GM20431 (cell line): ENCODE measurements around the gene SLC5A1.

Source experiments
- in situ Hi-C: fragments of 300-500 bp; cut with MseI, MboI; formaldehyde crosslinking; loops from one replicate; pipeline ENCODE4 v1.15.0; 2020; ENCODE audit warnings: low sequenced_read_pairs; ENCODE audit not compliant: unreplicated experiment

Gene SLC5A1

DNA sequence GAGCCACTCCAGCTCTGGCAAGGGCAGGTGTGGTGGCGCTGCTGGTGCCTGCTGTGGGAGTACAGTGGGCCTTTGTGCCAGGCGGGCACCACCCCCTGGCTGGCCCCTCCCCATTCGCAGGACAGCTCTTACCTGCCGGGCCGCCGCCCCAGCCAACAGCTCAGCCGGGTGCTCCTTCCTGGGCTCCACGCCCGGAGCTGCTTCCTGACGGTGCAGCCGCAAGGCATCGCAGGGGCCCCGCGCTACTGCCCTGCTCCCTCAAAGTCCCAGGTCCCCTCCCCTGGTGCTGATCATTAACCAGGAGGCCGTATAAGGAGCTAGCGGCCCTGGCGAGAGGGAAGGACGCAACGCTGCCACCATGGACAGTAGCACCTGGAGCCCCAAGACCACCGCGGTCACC, at the start of gene SLC5A1:
Gene SLC5A1 (plus strand): TSS at position 338 of the 400 bp plus-strand sequence. CDS start 21 bp downstream, at position 359.
- in situ Hi-C loops, result no loop called here

DNA sequence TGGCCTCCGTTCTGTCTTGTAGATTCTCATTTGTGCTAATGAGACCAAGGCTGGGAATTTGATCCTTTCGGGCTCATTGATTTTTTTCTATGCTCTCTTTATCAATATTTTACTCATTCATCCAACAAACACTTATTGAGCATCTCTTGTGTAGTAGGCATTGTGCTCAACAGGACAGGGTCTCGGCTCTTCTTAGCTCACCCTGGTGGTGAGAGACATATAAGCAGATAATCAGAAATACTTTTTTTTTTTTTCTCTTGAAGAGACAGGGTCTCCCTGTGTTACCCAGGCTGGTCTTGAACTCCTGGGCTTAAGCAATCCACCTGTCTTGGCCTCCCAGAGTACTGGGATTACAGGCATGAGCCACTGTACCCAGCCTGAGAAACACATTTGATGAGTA, 48.0 kb upstream of the SLC5A1 start:
- in situ Hi-C loops, result loop anchor here (25.0 kb wide), 2 partner anchors 267 to 467 kb away; partner anchors contain the start of genes BPIFC, FBXO7 and SLC5A4

- in situ Hi-C loops, result loop anchor here (25.0 kb wide), 2 partner anchors 266 to 466 kb away; partner anchors contain the start of genes BPIFC, FBXO7 and SLC5A4
Observed at GRCh38 chr22:31995807-31996206, 47.3 kb upstream of the SLC5A1 start.

DNA sequence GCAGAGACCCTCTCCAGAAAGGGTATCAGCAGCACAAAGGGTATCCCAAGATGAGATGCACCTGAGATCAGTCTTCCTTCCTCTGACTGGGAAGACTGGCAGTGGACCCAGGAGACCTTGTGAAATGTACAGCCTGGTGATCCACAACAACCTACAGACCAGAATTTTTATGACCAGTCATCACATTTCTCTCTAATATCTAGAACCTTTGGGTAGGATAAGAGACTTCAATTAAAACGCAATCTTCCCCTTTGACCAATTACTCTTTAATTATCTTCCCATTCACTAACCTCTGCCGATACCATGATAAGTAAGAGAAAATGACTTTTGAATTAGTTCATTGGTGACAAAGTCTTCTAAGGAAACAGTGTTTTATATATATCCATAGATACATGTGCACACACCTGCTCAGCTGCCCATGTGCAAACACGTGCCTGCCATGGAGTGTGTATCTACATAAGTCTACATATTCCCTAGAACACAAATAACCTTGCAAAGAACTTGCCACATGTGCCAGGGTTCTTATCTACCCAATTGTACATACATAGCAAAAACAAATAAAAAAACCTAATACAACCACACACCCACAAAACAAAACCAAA, 44.2 kb upstream of the SLC5A1 start:
- in situ Hi-C loops, result loop anchor here (25.0 kb wide), 2 partner anchors 263 to 463 kb away; partner anchors contain the start of genes BPIFC, FBXO7 and SLC5A4

- in situ Hi-C loops, result no loop called here
Observed at GRCh38 chr22:32000181-32000580, 42.9 kb upstream of the SLC5A1 start.

- in situ Hi-C loops, result no loop called here
Observed at GRCh38 chr22:32005453-32005852, 37.6 kb upstream of the SLC5A1 start.

GRCh38 chr22:32013200-32013599, 29.9 kb upstream of the SLC5A1 start:
- in situ Hi-C loops, result no loop called here

DNA sequence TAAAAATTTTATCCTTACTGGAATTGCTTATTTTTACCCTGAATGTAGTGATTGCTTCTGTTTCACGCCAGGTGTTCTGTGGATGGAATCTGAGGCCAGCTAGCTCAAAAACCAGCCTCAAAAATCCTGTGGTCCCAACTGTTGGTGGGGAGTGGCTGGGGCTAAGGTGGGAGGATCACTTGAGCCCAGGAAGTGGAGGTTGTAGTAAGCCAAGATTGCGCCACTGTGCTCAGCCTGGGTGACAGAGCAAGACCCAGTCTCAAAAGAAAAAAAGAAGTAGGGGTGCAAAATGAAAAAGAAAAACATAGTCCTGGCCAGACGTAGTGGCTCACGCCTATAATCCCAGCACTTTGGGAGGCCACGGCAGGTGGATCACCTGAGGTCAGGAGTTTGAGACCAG, 27.0 kb upstream of the SLC5A1 start:
- in situ Hi-C loops, result no loop called here

GRCh38 chr22:32018056-32018455, 25.0 kb upstream of the SLC5A1 start:
- in situ Hi-C loops, result no loop called here

GRCh38 chr22:32020117-32020516, 22.9 kb upstream of the SLC5A1 start:
- in situ Hi-C loops, result no loop called here

- in situ Hi-C loops, result no loop called here
Observed at GRCh38 chr22:32021716-32022115, 21.3 kb upstream of the SLC5A1 start.

DNA sequence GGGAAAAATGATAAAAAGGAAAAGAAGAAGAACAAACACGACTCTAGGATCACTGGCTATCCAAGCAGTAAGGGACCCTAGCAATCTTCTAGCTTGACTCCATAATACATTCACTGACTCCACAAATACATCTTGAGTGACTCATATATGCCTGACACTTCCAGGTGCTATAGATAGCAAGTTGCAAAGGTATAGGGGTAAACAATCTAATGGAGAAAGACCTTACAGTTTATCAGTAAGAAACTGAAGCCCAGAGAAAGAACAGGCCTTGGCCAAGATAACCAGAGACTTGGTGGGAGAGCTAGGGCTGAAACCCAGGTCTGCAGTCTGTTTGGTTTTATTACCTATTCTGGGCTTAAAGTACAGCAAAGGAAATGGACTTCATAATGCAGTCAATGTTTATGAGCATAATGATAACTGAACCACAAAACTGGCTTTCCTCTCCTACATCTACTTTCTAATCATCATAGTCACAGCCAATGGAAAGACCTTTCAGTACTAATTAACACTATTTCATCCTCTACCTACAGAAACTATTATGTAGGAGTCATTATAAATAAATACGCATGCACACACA, 19.7 kb upstream of the SLC5A1 start:
- in situ Hi-C loops, result no loop called here

GRCh38 chr22:32024796-32025195, 18.3 kb upstream of the SLC5A1 start:
- in situ Hi-C loops, result no loop called here

GRCh38 chr22:32030518-32031247, 12.4 kb upstream of the SLC5A1 start:
- in situ Hi-C loops, result no loop called here

- in situ Hi-C loops, result no loop called here
Observed at GRCh38 chr22:32031466-32031865, 11.6 kb upstream of the SLC5A1 start.

DNA sequence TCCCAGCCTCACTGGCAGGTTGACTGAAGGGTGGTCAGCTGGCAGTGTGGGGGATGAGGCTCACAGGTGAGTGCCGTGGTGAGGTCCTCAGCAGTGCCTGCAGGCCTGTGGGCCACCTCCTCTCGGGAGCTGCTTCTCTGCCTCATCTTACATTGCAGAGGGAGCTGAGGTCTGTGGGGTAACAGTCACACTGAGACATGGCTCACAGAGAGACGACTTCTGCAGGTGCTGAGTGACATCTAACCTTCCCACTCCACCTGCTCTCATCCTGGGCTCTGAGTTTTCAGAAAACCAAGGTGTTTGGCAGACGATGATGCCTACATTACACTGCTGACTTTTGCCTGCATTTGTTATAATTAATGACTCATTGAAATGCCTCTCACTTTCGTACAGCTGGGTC, 8.8 kb upstream of the SLC5A1 start:
- in situ Hi-C loops, result no loop called here

DNA sequence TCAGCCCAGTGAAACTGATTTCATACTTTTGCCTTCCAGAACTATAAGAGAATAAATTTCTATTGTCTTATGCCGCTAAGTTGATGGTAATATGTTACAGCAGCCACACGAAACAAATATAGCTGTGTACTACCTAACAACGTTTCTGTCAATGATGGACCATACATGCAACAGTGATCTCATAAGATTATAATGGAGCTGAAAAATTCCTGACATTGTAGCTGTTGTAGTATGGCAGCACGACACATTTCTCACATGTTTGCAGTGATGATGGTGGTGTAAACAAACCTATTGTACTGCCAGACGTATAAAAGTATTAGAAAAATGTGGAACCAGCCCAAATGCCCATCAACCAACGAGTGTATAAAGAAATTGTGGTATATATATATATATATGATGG, 5.8 kb upstream of the SLC5A1 start:
- in situ Hi-C loops, result no loop called here

DNA sequence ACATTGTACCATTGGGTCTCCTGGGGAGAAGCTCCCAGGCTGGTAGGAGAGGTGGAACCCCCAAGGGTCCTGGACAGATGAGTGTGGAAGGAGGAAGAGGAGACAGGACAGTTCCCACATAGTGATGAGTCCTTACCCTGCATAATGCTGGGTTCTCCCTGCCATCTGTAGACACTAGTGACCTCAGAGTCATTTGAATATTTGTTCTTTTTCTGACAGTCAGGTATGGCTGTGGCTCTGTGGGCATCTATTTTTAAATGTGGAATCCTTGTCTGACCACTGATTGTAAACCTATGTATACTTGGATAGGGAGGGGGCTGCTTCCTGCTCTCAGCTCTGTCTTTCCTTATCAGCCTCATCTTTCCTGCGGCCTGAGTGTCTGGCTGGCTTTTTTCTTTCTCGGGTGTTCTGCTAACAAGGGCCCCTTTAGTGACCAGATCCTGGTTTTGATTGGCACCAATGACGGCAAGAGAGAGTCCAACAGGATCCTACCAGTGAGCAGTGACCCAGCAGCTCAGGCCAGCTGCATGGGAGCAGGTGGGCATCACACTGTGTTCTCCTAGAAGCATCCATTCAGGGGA, 2.6 kb upstream of the SLC5A1 start:
- in situ Hi-C loops, result no loop called here

DNA sequence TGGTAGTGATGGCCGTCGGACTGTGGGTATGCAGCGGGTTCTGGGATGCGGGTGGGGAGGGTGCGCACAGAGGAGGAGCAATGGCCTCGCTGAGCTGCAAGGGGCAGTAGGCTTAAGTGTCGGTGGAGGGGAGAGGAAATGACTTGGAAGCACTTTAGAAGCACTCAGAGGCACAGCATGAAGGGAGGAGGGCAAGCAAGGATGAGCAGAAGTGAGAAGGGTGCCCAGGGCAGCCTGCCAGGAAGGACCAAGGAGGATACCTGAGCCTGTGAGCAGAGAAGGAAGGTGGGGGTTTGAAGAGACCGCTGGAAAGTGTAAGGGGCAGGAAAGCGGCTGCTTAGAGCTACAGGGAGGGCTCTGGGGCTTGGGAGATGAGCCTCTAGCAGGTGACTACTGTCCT, 330 bp downstream of the SLC5A1 start:
- in situ Hi-C loops, result no loop called here

- in situ Hi-C loops, result no loop called here
Observed at GRCh38 chr22:32044477-32044876, 1.4 kb downstream of the SLC5A1 start.

DNA sequence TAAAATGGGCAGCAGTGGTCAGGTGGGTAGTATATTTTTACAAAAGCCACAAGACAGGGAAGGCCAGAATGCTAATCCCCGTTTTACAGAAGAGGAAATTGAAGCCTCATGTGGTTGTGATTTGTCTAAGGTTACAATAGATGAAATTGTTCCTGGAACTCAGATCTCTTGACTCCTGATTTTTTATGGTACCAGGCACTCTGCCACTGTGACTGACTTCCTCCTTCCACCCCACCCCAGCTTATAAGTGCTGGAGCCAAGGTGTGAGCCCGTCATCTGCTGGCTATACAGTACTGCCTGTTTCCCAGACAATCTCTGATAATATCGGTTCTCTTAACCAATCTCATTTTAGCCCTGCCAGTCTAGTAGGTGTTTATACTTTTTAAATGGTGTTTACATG, 1.9 kb downstream of the SLC5A1 start:
- in situ Hi-C loops, result no loop called here
